Upper lobe of left lung (tissue), 6 donors: ENCODE results near the gene PVALB. TPM values are rescaled to one million over a fixed set of nuclear protein-coding genes. Genes with fewer than 3 reads are reported as not detected.

Experiments used
- ATAC-seq, 2 donors: fragments of 200-7000 bp; cut with Tn5 transposase; one replicate each; pipeline ENCODE4 v1.9.1; 2022; ENCODE audit warnings: mild to moderate bottlenecking in 2 of 2, moderate library complexity in 2 of 2; ENCODE audit not compliant: low FRiP score in 2 of 2
- DNase-seq, 2 donors: peaks; one replicate each; pipeline ENCODE4 v3.0.0-alpha.2; 2019 to 2020
- H3K27ac ChIP-seq, 4 donors: fragments of 200-600 bp; sonication (generic); one replicate each; pipeline ENCODE4 v1.5.1; 2016 to 2019
- H3K27me3 ChIP-seq, 4 donors: fragments of 200-600 bp; sonication (generic); one replicate each; pipeline ENCODE4 v1.5.1; 2017 to 2019
- H3K36me3 ChIP-seq, 4 donors: fragments of 200-600 bp; sonication (generic); one replicate each; pipeline ENCODE4 v1.5.1; 2016 to 2019
- H3K4me1 ChIP-seq, 4 donors: fragments of 200-600 bp; sonication (generic); one replicate each; pipeline ENCODE4 v1.5.1; 2018 to 2019
- H3K4me3 ChIP-seq, 4 donors: fragments of 200-600 bp; sonication (generic); one replicate each; pipeline ENCODE4 v1.5.1; 2017 to 2019; ENCODE audit warnings: mild to moderate bottlenecking in 2 of 4, moderate library complexity in 1 of 4
- H3K9me3 ChIP-seq, 4 donors: fragments of 200-600 bp; sonication (generic); one replicate each; pipeline ENCODE4 v1.5.1; 2018 to 2019
- EP300 ChIP-seq, 4 donors: sonication (generic); formaldehyde crosslinking; IDR thresholded peaks; one replicate each; pipeline ENCODE4 v1.5.1; 2017; ENCODE audit warnings: antibody characterized with exemption in 4 of 4, control low read depth in 2 of 4
- POLR2A ChIP-seq, 4 donors: fragments of 450-650 bp; IDR thresholded peaks; one replicate each; pipeline ENCODE4 v1.5.1; 2016 to 2017; ENCODE audit warnings: antibody characterized with exemption in 4 of 4, mild to moderate bottlenecking in 2 of 4
- POLR2AphosphoS5 ChIP-seq, 2 donors: sonication (generic); formaldehyde crosslinking; IDR thresholded peaks; one replicate each; pipeline ENCODE4 v1.5.1; 2017; ENCODE audit warnings: antibody characterized with exemption in 2 of 2
- WGBS, 2 donors: methylation state at CpG; one replicate each; pipeline ENCODE4 v1.1.5; 2017 to 2018; 5-methylcytosine and 5-hydroxymethylcytosine counted together
- total RNA-seq, 6 donors: library from RNA; depleted of rRNA in 4 of 6; stranded (reverse); fragments of >200 nt in 4 of 6; gene quantifications; one replicate each; pipeline versions ENCODE4 v1.1.0 to v1.2.1, GENCODE V29; 2016 to 2021
- TF ChIP-seq, protein P1 (sequence below), 6 experiments: fragments of 450-650 bp in 4 of 6; fragments of 200-600 bp in 2 of 6; sonication (generic) in 2 of 6; IDR thresholded peaks; one replicate each; pipeline ENCODE4 v1.5.1; 2016 to 2019; ENCODE audit warnings: antibody characterized with exemption in 6 of 6
- donor health status: DM: no; HTN: no; CAD: no; lungs with moderate emphysema.
- donor health status: DM: no; HTN: yes; CAD: no; lungs with severe emphysema.

PVALB gene
- total RNA-seq, 6 donors from 2014 or later: 1.5 to 3.3 (median 1.8) TPM; not detected in 3

DNA sequence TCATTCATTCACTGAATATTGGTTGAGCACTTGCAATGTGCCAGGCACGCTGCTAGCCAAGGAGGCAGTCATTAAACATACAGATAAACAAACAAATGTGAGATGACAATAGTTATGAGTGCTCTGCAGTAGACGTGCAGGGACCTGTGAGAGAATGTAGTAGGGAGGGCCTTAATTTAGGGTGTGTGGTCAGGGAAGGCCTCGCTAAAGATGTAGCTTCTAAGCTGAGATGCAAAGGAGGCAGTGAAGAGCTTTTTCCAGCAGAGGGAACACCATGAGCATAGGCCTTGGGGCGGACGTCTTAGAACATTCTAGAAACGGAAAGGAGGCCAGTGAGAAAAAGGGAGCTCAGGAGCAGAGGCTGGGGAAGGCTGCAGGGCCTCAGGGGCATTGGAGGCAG lies 43.2 kb upstream of the PVALB start:
- DNase-seq (no peak), ATAC-seq (no peak)
- Histone ChIP-seq H3K9me3 (no peaks in the 10 kb centered on the region), H3K27me3 (no peaks in the 10 kb centered on the region), H3K4me3 (no peak overlapping the region), H3K36me3 (no peaks in the 10 kb centered on the region), H3K4me1 (peaks cover 3 to 26% (median 10%) of the 10 kb centered on the region in 4 donors), H3K27ac (peak overlapping the region; percentile 2 to 91 (median 86))
- TF ChIP-seq EP300 (IDR thresholded peaks at IDR 0.05) (no peak), POLR2A (IDR thresholded peaks at IDR 0.05) (no peak), POLR2AphosphoS5 (IDR thresholded peaks at IDR 0.05) (no peak)
- TF ChIP-seq, protein P1, sequence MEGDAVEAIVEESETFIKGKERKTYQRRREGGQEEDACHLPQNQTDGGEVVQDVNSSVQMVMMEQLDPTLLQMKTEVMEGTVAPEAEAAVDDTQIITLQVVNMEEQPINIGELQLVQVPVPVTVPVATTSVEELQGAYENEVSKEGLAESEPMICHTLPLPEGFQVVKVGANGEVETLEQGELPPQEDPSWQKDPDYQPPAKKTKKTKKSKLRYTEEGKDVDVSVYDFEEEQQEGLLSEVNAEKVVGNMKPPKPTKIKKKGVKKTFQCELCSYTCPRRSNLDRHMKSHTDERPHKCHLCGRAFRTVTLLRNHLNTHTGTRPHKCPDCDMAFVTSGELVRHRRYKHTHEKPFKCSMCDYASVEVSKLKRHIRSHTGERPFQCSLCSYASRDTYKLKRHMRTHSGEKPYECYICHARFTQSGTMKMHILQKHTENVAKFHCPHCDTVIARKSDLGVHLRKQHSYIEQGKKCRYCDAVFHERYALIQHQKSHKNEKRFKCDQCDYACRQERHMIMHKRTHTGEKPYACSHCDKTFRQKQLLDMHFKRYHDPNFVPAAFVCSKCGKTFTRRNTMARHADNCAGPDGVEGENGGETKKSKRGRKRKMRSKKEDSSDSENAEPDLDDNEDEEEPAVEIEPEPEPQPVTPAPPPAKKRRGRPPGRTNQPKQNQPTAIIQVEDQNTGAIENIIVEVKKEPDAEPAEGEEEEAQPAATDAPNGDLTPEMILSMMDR (IDR thresholded peaks at IDR 0.05): no peak
- 61 to 70% methylated on average over 6 of the region's 6 CpGs for WGBS, 2 donors

DNA sequence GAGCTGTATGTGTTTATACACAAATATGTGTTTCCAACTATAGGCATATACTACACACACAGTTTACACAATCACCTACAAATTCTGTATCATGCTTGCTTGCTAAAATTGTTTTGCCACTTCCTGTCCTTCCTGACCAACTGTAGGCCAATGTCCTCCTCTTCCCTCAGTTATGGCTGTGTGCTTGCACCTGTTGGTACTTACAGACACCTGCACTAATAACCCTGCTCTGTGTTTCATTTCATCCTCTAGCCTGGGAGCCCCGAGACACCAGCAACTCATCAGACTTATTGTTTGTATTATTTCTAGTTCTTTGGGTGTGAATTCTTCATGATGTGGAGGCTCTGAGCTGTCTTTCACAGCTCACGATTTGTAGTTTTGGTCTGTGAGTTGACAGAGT lies 42.1 kb upstream of the PVALB start:
- TF ChIP-seq POLR2A (IDR thresholded peaks at IDR 0.05) (no peak), EP300 (IDR thresholded peaks at IDR 0.05) (no peak), POLR2AphosphoS5 (IDR thresholded peaks at IDR 0.05) (no peak)
- TF ChIP-seq, protein P1 (IDR thresholded peaks at IDR 0.05): no peak
- no peaks in the 10 kb centered on the region for H3K9me3 ChIP-seq
- ATAC-seq: no peak
- 79 to 80% methylated on average over 2 of the region's 2 CpGs for WGBS, 2 donors
- no peaks in the 10 kb centered on the region for H3K36me3 ChIP-seq
- no peaks in the 10 kb centered on the region for H3K27me3 ChIP-seq
- no peak for DNase-seq
- H3K27ac ChIP-seq: peak overlapping the region in 2 of 4 donors; percentile 86 to 87
- no peak overlapping the region for H3K4me3 ChIP-seq
- peaks cover 3 to 20% (median 7%) of the 10 kb centered on the region in 4 donors for H3K4me1 ChIP-seq

DNA sequence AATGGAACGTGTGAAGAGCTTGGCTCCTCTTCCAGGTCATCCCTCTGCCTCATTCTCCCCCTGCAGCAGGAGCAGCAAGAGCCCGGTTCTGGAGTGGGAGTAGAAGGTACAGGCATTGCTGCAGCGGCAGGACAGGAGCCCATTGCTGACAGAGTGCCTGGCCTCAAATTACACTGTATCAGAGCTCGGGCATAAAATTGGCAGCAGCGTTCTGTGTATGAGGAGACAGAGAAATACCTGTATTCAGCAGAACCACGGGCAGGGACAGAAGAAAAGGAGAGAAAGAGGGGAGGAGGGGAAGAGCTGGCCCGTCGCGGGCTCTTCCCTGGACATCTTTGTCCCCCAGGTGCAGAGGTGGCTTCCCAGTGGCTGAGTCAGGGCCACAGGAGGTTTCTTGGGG lies 41.3 kb upstream of the PVALB start:
- H3K4me1 ChIP-seq: peaks cover 6 to 20% (median 14%) of the 10 kb centered on the region in 4 donors
- H3K27ac ChIP-seq: peak overlapping the region in 2 of 4 donors; percentile 15 to 70
- no peak for ATAC-seq
- TF ChIP-seq, protein P1 (IDR thresholded peaks at IDR 0.05): no peak
- TF ChIP-seq POLR2A (IDR thresholded peaks at IDR 0.05) (no peak), EP300 (IDR thresholded peaks at IDR 0.05) (no peak), POLR2AphosphoS5 (IDR thresholded peaks at IDR 0.05) (no peak)
- no peaks in the 10 kb centered on the region for H3K9me3 ChIP-seq
- no peaks in the 10 kb centered on the region for H3K36me3 ChIP-seq
- no peaks in the 10 kb centered on the region for H3K27me3 ChIP-seq
- DNase-seq: no peak
- WGBS, 2 donors: 65 to 71% methylated on average over 6 to 9 of the region's 9 CpGs
- H3K4me3 ChIP-seq: no peak overlapping the region

DNA sequence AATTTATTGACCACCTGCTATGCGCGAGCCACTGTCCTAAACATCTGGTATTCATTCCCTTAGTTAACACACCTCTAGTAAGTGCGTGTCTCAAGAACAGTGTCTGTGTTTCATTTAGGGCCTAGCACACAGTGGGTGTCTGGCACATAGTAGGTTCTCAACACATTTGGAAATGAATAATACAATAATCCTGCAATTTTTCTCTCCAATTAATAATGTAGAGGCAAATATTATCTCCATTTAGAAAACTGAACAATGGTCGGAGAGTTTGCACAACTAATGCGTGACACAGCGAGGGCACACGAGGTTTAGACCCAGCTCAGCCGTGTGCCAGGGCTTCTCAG lies 39.9 kb upstream of the PVALB start:
- 69 to 71% methylated on average over 8 of the region's 8 CpGs for WGBS, 2 donors
- peaks cover 6 to 20% (median 15%) of the 10 kb centered on the region in 4 donors for H3K4me1 ChIP-seq
- DNase-seq (no peak), ATAC-seq (no peak)
- H3K27ac ChIP-seq: peak overlapping the region in 1 of 4 donors; percentile 30
- no peak for TF ChIP-seq POLR2AphosphoS5 (IDR thresholded peaks at IDR 0.05)
- TF ChIP-seq, protein P1 (IDR thresholded peaks at IDR 0.05): no peak
- TF ChIP-seq POLR2A (IDR thresholded peaks at IDR 0.05): no peak
- no peak overlapping the region for H3K4me3 ChIP-seq
- no peaks in the 10 kb centered on the region for H3K36me3 ChIP-seq
- H3K27me3 ChIP-seq: no peaks in the 10 kb centered on the region
- H3K9me3 ChIP-seq: no peaks in the 10 kb centered on the region

DNA sequence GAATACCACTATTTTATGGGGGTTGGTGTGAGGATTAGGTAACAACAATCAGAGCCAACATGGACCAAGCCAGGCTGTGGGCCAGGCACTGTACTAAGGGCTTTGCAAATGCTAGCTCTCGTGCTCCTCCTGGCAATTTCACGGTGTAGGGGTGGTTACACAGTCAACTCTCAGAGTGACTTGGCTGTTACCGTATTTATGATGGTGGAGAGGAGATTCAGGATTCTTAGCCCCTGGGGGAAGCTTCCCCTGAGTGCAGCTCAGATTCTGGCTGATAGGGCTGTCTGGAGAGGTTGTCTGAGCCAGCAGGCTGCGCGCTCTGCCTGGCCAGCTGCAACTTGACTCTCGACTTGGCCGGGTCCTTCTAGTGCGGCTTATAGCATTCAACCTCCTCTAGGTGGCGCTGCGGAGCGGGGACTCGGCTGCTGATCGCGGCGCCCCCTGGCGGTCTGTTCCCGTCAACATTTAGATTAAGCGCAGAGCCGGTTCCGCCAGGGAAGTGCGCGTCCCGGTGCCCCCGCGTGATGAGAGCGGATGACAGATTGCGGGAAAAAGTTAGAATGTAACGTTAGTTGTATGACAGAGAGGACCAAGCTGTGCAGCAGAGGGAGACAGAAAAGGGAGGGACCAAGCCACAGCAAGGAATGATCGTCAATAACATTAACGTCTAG lies 39.4 kb upstream of the PVALB start:
- H3K27me3 ChIP-seq: no peaks in the 10 kb centered on the region
- peak; percentile 94 for ATAC-seq
- H3K9me3 ChIP-seq: no peaks in the 10 kb centered on the region
- peak; percentile 96 for DNase-seq
- H3K27ac ChIP-seq: peak overlapping the region in 1 of 4 donors; percentile 30
- 9% methylated on average over 23 to 29 of the region's 30 CpGs for WGBS, 2 donors
- H3K4me1 ChIP-seq: peaks cover 6 to 20% (median 12%) of the 10 kb centered on the region in 4 donors
- TF ChIP-seq EP300 (IDR thresholded peaks at IDR 0.05) (no peak), POLR2A (IDR thresholded peaks at IDR 0.05) (no peak), POLR2AphosphoS5 (IDR thresholded peaks at IDR 0.05) (peak in 1 of 2 donors; percentile 13)
- TF ChIP-seq, protein P1 (IDR thresholded peaks at IDR 0.05): peak; percentile 99 to 100 (median 100)
- H3K36me3 ChIP-seq: no peaks in the 10 kb centered on the region
- H3K4me3 ChIP-seq: no peak overlapping the region
